ENCODE data around the gene PDE4D.

GRCh38 chr5:59095480-59095879 lies 798.0 kb downstream of the PDE4D start:
- TF ChIP-seq CTCF (IDR thresholded peaks at IDR 0.05): no peak
- TF ChIP-seq POLR2A (IDR thresholded peaks at IDR 0.05): no peak
